Neuron (in vitro differentiated cells): ENCODE measurements around the gene PLGRKT.
"Not testable (repeated sequence)": the region's sequence is repeated elsewhere in the genome, so short reads cannot be mapped to it uniquely, and the experiment has no call there.

Source experiments
- H2AFZ ChIP-seq: one replicate; pipeline ENCODE4 v1.6.1; 2013; ENCODE audit warnings: low read depth, mild to moderate bottlenecking, inconsistent platforms, low read length, moderate library complexity
- H3K27me3 ChIP-seq: one replicate; pipeline ENCODE4 v1.6.1; 2013; ENCODE audit warnings: low read length; ENCODE audit not compliant: insufficient read depth
- H3K36me3 ChIP-seq: one replicate; pipeline ENCODE4 v1.6.1; 2013; ENCODE audit warnings: low read length; ENCODE audit not compliant: insufficient read depth
- H3K4me1 ChIP-seq: one replicate; pipeline ENCODE4 v1.6.1; 2013; ENCODE audit warnings: low read length; ENCODE audit not compliant: insufficient read depth
- H3K4me3 ChIP-seq: 2 replicates; pipeline ENCODE4 v1.5.1; 2013; ENCODE audit warnings: mild to moderate bottlenecking, low read length, moderate library complexity
- H3K9me3 ChIP-seq: one replicate; pipeline ENCODE4 v1.6.1; 2013; ENCODE audit warnings: low read length

The PLGRKT gene

DNA sequence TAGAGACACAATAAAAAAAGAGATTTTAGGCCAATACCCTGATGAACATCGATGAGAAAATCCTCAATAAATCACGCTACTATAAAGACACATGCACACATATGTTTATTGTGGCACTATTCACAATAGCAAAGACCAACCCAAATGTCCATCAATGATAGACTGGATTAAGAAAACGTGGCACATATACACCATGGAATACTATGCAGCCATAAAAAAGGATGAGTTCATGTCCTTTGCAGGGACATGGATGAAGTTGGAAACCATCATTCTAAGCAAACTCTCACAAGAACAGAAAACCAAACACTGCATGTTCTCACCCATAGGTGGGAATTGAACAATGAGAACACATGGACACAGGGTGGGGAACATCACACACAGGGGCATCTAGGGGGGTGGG lies 106.4 kb downstream of the PLGRKT start:
- H2AFZ ChIP-seq, H3K9me3 ChIP-seq, H3K27me3 ChIP-seq, H3K4me3 ChIP-seq, H3K36me3 ChIP-seq, H3K4me1 ChIP-seq: not testable (repeated sequence)

DNA sequence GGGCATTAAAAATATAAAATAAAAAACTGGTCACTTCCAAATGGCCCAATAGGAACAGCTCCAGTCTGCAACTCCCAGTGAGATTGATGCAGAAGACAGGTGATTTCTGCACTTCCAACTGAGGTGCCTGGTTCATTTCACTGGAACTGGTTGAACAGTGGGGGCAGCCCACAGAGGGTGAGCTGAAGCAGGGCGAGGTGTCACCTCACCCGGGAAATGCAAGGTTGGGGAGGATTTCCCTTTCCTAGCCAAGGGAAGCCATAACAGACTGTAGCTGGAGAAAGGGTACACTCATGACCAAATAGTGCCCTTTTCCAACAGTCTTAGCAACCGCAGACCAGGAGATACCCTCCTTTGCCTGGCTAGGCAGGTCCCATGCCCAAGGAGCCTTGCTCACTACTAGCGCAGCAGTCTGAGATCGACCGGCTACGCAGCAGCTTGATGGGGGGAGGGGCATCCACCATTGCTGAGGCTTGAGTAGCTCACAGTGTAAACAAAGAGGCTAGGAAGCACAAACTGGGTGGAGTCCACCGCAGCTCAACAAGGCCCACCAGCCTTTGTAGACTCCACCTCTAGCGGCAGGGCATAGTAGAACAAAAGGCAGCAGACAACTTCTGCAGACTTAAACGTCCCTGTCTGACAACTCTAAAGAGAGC lies 110.7 kb downstream of the PLGRKT start:
- Histone ChIP-seq H3K4me1 (no peaks in the 10 kb centered on the region), H3K36me3 (no peaks in the 10 kb centered on the region), H3K4me3 (peak overlapping the region; percentile 11), H3K27me3 (no peaks in the 10 kb centered on the region), H2AFZ (no peak overlapping the region), H3K9me3 (no peaks in the 10 kb centered on the region)

DNA sequence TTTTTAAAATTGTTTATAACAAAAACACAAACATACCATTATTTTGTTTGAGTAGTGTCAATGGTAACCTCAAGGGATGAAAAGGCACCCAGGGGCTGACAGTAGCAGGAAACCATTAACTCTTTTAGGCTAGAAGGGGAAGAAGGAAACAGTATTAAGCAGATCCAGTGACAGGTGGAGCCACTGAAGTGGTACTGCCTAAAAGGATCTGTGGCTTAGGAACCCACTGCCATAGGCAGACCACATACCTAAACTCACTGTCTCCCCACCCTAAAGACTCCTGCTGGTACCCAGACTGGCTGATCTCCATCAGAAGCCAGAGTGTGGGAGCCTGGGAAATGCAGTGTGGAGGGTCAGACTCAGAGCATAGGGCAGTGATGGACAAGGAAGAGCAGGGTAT lies 111.5 kb downstream of the PLGRKT start:
- Histone ChIP-seq H3K4me3 (no peak overlapping the region), H3K4me1 (no peaks in the 10 kb centered on the region), H3K36me3 (no peaks in the 10 kb centered on the region), H2AFZ (no peak overlapping the region), H3K27me3 (no peaks in the 10 kb centered on the region), H3K9me3 (no peaks in the 10 kb centered on the region)

DNA sequence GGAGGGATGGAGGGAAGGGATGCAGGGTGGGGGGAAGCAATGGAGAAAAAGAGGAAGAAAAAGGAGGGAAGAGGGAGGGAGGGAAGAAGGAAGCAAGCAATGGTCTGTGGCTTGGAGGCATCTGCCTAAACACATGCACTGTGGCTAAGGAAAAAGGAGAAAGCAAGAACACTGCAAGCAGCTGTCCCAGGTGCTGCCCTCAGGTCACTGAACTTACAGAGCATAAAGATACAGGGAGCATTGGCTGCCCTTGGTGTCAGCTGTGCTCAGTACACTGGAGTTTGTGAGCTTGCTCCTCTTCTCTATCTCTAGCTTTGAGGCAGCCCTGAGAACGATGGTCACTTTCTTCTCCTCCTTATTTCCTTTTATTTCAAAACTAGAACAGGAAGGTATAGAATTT lies 116.1 kb downstream of the PLGRKT start:
- not testable (repeated sequence) for H3K27me3 ChIP-seq, H3K36me3 ChIP-seq, H3K4me1 ChIP-seq, H3K9me3 ChIP-seq, H2AFZ ChIP-seq, H3K4me3 ChIP-seq

DNA sequence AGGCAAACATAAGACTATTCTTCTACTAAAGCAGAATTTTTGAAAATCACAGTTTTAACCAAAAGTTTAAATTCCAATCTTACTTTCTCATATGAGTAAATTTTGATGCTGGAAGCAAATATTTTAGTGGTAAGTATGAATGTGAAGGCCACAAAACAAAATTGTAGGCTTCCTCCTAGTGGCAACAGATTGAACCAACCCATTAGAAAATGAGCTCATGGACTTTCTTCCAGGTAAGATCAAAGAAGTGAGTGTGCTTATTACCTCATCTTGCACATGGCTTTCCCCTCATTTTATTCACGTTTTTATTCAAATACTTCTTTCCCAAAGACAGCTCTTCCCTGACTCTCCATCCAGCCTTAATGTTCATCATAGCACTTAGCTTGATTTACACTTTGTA lies 116.7 kb downstream of the PLGRKT start:
- H3K4me3 ChIP-seq, result no peak overlapping the region
- no peaks in the 10 kb centered on the region for H3K9me3 ChIP-seq
- no peak overlapping the region for H2AFZ ChIP-seq
- H3K27me3 ChIP-seq, result no peaks in the 10 kb centered on the region
- no peaks in the 10 kb centered on the region for H3K36me3 ChIP-seq
- H3K4me1 ChIP-seq, result no peaks in the 10 kb centered on the region

DNA sequence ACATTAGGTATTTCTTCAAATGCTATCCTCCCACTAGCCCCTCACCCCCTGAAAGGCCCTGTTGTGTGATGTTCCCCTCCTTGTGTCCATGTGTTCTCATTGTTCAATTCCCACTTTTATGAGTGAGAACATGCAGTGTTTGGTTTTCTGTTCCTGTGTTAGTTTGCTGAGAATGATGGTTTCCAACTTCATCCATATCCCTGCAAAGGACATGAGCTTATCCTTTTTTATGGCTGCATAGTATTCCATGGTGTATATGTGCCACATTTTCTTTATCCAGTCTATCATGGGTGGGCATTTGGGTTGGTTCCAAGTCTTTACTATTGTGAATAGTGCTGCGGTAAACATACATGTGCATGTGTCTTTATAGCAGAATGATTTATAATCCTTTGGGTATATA lies 121.3 kb downstream of the PLGRKT start:
- H3K4me1 ChIP-seq, H3K27me3 ChIP-seq, H3K4me3 ChIP-seq, H3K36me3 ChIP-seq, H3K9me3 ChIP-seq, H2AFZ ChIP-seq: not testable (repeated sequence)

DNA sequence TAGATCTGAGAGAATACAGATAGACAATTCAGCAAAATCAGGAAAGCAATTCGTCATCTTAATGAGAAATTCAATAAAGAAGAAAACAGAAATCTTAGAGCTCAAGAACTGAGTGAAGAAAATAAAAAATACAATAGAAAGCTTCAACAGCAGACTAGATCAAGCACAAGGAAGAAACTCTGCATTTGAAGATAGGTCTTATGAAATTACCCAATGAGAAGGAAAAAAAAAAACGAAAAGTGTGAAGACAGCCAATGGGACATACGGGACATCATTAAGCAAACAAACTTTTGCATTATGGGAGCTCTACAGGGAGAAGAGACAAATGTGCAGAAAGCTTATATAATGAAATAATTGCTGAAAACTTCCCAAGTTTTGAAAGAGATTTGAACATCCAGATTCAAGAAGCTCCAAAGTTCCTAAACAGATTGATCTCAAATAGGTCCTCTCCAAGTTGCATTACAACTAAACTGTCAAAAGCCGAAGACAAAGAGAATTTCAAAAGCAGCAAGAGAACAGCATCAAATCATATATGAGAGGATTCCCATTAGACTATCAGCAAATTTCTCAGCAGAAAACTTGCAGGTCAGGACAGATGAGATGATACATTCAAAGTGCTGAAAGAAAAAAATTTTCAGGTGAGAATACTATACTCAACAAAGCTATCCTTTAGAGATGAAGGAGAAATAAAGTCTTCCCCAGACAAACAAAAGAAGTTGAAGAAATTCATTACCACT lies 122.4 kb downstream of the PLGRKT start:
- H3K4me3 ChIP-seq, result no peak overlapping the region
- H3K4me1 ChIP-seq, result no peaks in the 10 kb centered on the region
- H3K9me3 ChIP-seq, result peaks cover 8% of the 10 kb centered on the region
- no peaks in the 10 kb centered on the region for H3K27me3 ChIP-seq
- no peaks in the 10 kb centered on the region for H3K36me3 ChIP-seq
- no peak overlapping the region for H2AFZ ChIP-seq

DNA sequence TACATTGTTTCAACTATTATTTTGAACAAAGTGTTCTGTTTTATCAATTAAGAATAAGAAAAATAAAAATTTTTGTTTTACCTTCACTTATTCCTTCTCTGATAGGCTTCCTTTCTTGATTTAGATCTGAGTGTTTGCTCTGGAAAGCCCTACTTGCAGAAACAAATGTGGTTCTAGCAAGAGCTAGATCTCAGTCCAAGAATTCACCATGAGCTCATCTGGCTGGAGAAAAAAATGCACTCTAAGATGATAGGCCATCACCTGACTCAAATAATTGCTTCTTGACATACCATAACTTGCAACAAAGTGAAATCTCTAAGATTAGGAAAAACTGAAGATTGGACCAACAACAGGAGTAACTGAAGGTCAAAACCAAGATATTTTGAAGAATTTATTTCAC lies 126.9 kb downstream of the PLGRKT start:
- H3K9me3 ChIP-seq, result peaks cover 8% of the 10 kb centered on the region
- no peak overlapping the region for H2AFZ ChIP-seq
- peaks cover 3% of the 10 kb centered on the region for H3K4me1 ChIP-seq
- no peaks in the 10 kb centered on the region for H3K36me3 ChIP-seq
- H3K4me3 ChIP-seq, result no peak overlapping the region
- no peaks in the 10 kb centered on the region for H3K27me3 ChIP-seq
